T47D (cell line): ENCODE results near the gene RMRP.
A peak's percentile ranks its signal among the peaks of the same experiment; 100 is the strongest.

Source experiments
- DNase-seq, 2 experiments: peaks; one replicate each; pipeline versions ENCODE4 v3.0.0 to v3.0.0-alpha.2; 2011 to 2012; ENCODE audit warnings: low read depth in 1 of 2, low spot score in 1 of 2
- JUND ChIP-seq: IDR thresholded peaks from 2 replicates; pipeline ENCODE4 v1.6.1; 2012; ENCODE audit warnings: low read depth
- in situ Hi-C: cut with HindIII; loops from 2 replicates; pipeline ENCODE4 v1.10.0; 2016; ENCODE audit warnings: low sequenced_read_pairs, low pct_unique_long_range_greater_than_20kb

Gene RMRP

GRCh38 chr9:35691757-35692301 is 34.0 kb upstream of the RMRP start:
- no peak for DNase-seq
- no peak for TF ChIP-seq JUND
- in situ Hi-C loops: no loop called here

- in situ Hi-C loops: no loop called here
- no peak for TF ChIP-seq JUND
- DNase-seq: no peak
These were observed 33.5 kb upstream of the RMRP start for GRCh38 chr9:35691334-35691650.

GRCh38 chr9:35690614-35691333 is 33.0 kb upstream of the RMRP start:
- no peak for TF ChIP-seq JUND
- DNase-seq: peak; percentile 26 to 54
- in situ Hi-C loops: no loop called here

GRCh38 chr9:35690294-35690613 is 32.4 kb upstream of the RMRP start:
- DNase-seq: no peak
- TF ChIP-seq JUND: no peak
- in situ Hi-C loops: no loop called here

- no peak for TF ChIP-seq JUND
- no peak for DNase-seq
- in situ Hi-C loops: no loop called here
These were observed 31.9 kb upstream of the RMRP start, which contains the start of gene TPM2 for GRCh38 chr9:35689542-35690293. Gene TPM2 (minus strand): TSS chr9:35689925. CDS start chr9:35689817, 108 bp downstream.

GRCh38 chr9:35688558-35689541 is 31.0 kb upstream of the RMRP start:
- in situ Hi-C loops: no loop called here
- TF ChIP-seq JUND: no peak
- DNase-seq: no peak

- in situ Hi-C loops: no loop called here
- no peak for DNase-seq
- TF ChIP-seq JUND: no peak
These were observed 30.2 kb upstream of the RMRP start for GRCh38 chr9:35687972-35688557.

GRCh38 chr9:35687306-35687705 is 29.5 kb upstream of the RMRP start:
- in situ Hi-C loops: no loop called here
- no peak for DNase-seq
- no peak for TF ChIP-seq JUND

- DNase-seq: no peak
- no peak for TF ChIP-seq JUND
- in situ Hi-C loops: no loop called here
These were observed 28.7 kb upstream of the RMRP start for GRCh38 chr9:35686222-35687203.

GRCh38 chr9:35685506-35685905 is 27.7 kb upstream of the RMRP start:
- no peak for DNase-seq
- TF ChIP-seq JUND: no peak
- in situ Hi-C loops: no loop called here

GRCh38 chr9:35684921-35685320 is 27.1 kb upstream of the RMRP start:
- DNase-seq: no peak
- TF ChIP-seq JUND: no peak
- in situ Hi-C loops: no loop called here
